GM12873 (cell line): ENCODE measurements around the gene STPG3.

ENCODE experiments used
- CTCF ChIP-seq: IDR thresholded peaks from 2 replicates; pipeline ENCODE4 v1.5.1; 2012; ENCODE audit warnings: low read depth, mild to moderate bottlenecking, moderate library complexity, low read length, control low read depth; ENCODE audit not compliant: insufficient read depth; ENCODE audit errors: missing control alignments

STPG3 gene

DNA sequence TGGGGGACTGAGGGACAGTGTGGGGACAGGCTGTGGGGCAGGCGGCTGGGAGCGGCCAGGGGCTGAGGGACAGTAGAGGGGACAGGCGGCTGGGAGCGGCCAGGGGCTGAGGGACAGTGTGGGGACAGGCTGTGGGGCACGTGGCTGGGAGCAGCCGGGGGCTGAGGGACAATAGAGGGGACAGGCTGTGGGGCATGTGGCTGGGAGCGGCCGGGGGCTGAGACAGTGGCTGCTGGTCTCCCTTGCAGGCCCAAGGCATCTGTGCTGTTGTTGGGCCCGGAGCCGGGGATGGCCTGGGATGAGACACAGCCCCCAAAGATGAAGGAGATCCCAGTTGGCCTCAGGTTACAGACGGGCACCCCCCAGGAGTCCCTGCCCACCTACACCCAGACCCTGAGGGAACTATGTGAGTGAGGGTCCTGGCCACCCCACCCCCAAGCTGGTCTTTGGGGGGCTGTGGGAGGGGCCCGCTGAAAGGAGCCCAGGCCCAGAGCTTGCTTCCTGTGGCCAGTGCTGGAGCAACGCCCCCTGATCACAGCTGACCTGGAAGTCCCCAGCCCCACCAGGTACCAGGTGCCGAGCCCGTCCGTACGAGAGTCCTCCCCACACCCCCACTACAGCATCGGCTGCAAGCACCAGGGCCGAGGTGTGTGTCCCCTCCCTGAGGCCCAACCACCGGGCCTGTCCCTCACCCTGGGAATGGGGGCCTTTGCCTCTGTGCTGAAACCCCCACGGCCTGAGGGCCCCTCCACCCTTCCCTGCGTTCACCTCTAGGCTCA lies 593 bp downstream of the STPG3 start:
- TF ChIP-seq CTCF: no peak

GRCh38 chr9:137252555-137253506 lies 1.7 kb downstream of the STPG3 start:
- no peak for TF ChIP-seq CTCF

- no peak for TF ChIP-seq CTCF
Observed at GRCh38 chr9:137253717-137254623, 2.9 kb downstream of the STPG3 start.

DNA sequence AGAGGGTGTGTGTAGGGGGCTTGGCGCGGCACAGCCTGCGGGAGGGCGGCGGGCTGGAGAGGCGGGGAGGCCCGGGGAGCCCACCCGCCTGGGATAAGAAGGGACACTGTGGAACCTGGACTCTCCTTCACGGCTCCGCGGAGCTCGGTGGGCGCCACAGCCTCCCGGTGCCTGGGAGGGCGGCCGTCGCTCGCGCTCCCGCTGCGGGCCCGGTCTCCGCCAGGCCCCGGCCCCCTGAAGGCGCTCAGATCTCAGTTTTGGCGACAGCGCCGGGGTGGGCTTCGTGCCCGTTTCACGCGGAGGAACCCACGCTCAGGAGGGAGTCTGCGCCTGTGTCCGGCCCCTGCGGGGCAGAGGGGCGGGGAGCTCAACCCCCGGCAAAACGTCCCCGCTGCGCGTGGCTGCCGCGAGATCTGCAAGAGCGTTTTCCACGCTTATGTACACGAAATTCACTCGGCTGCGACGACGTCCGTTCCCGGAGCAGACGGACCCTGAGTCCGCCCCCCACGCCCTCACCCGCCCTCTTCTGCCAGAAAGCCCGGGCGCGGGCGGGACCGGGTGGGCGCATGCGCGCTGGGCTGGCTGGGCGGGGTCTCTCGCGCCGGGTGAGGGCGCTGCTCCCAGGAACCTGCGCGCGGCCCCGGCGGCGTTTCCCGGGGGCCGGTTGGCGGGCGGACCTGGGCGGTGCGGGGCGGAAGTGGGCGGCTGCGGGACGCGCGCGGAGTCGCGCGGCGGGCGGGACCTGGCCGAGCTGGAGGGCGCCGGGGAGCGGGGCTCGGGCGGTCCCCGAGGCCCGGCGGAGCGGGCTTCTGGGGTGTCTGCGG lies 3.8 kb downstream of the STPG3 start, which contains the start of gene NELFB:
TSS of gene NELFB (plus strand) at position 704 of the 824 bp plus-strand sequence.
- no peak for TF ChIP-seq CTCF

DNA sequence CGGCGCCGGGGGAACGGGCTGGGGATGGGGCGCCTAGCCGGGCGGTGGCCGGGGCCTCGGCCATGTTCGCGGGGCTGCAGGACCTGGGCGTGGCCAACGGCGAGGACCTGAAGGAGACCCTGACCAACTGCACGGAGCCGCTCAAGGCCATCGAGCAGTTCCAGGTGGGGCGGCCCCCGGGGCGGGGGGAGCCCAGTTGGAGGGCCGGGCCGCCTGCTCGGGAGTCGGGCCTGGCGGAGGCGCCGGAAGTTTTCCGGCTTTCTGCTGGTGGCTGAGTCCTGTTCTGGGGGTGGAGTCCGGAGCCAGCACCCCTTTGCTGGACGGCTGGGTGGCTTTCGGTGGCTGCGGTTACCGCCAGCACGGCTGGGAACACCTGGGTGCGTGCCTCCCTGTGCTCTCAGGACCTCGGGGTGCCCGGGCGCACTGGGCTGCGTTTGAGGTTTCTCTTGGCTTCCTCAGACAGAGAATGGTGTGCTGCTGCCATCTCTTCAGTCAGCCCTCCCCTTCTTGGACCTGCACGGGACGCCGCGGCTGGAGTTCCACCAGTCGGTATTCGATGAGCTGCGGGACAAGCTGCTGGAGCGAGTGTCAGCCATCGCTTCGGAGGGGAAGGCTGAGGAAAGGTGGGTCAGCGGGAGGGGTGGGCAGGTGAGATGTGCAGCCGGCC lies 4.5 kb downstream of the STPG3 start:
- no peak for TF ChIP-seq CTCF

GRCh38 chr9:137256362-137256761 lies 5.3 kb downstream of the STPG3 start:
- TF ChIP-seq CTCF: no peak
